CD4-positive, alpha-beta T cell treated with Interleukin-6 at 100 ng/mL for 8 hours (primary cell): ENCODE results near the gene OR4F29.
"Not testable (repeated sequence)": the region's sequence is repeated elsewhere in the genome, so short reads cannot be mapped to it uniquely, and the experiment has no call there.

Experiments
- DNase-seq: peaks from one replicate; pipeline ENCODE4 v3.0.0-alpha.2; 2020; ENCODE audit warnings: mixed read lengths, low spot score

The OR4F29 gene

GRCh38 chr1:451578-451977, at the start of gene OR4F29:
Gene OR4F29, minus strand, starts transcription at chr1:451678. Its CDS starts 0 bp downstream, at chr1:451678.
- not testable (repeated sequence) for DNase-seq
